NCI-H1436 (cell line): ENCODE measurements around the gene CELF4.

Experiments
- DNase-seq: peaks from one replicate; lab custom pipeline; 2025; lab: John Stamatoyannopoulos, UW

CELF4 gene

GRCh38 chr18:37572736-37573135 lies 7.1 kb upstream of the CELF4 start:
- DNase-seq, result no peak

- no peak for DNase-seq
Measured at GRCh38 chr18:37571266-37571665, 5.7 kb upstream of the CELF4 start.

GRCh38 chr18:37570336-37570930 lies 4.8 kb upstream of the CELF4 start:
- DNase-seq, result no peak

GRCh38 chr18:37568671-37569070 lies 3.1 kb upstream of the CELF4 start:
- no peak for DNase-seq

- no peak for DNase-seq
Measured at GRCh38 chr18:37567994-37568359, 2.4 kb upstream of the CELF4 start.

- DNase-seq, result no peak
Measured at GRCh38 chr18:37567061-37567993, 1.7 kb upstream of the CELF4 start.

- DNase-seq, result peak; percentile 35
Measured at GRCh38 chr18:37566479-37567060, 972 bp upstream of the CELF4 start.

- DNase-seq, result peak; percentile 80
Measured at GRCh38 chr18:37565977-37566478, 430 bp upstream of the CELF4 start.

GRCh38 chr18:37564711-37565100 lies 892 bp downstream of the CELF4 start:
- no peak for DNase-seq

- DNase-seq, result no peak
Measured at GRCh38 chr18:37563931-37564392, 1.6 kb downstream of the CELF4 start.

- DNase-seq, result no peak
Measured at GRCh38 chr18:37561986-37562385, 3.6 kb downstream of the CELF4 start.

GRCh38 chr18:37560003-37560402 lies 5.6 kb downstream of the CELF4 start:
- DNase-seq, result no peak

GRCh38 chr18:37559194-37559593 lies 6.4 kb downstream of the CELF4 start:
- DNase-seq, result no peak

GRCh38 chr18:37554399-37554787 lies 11.2 kb downstream of the CELF4 start:
- no peak for DNase-seq

- no peak for DNase-seq
Measured at GRCh38 chr18:37553633-37554398, 11.8 kb downstream of the CELF4 start.

- DNase-seq, result no peak
Measured at GRCh38 chr18:37552286-37552685, 13.3 kb downstream of the CELF4 start.

- DNase-seq, result no peak
Measured at GRCh38 chr18:37551846-37552245, 13.8 kb downstream of the CELF4 start.

- no peak for DNase-seq
Measured at GRCh38 chr18:37551249-37551648, 14.3 kb downstream of the CELF4 start.

GRCh38 chr18:37550118-37550875 lies 15.3 kb downstream of the CELF4 start:
- DNase-seq, result no peak

GRCh38 chr18:37548679-37549289 lies 16.8 kb downstream of the CELF4 start:
- DNase-seq, result no peak
